WTC11 (cell line): ENCODE measurements around the gene MFAP1.

Experiments used
- CREB1 ChIP-seq: sonication (generic); formaldehyde crosslinking; IDR thresholded peaks from 2 replicates; pipeline ENCODE4 v1.8.0; 2023; ENCODE audit warnings: mild to moderate bottlenecking, missing genetic modification reagents
- NR1H2 ChIP-seq: sonication (generic); formaldehyde crosslinking; IDR thresholded peaks from 2 replicates; pipeline ENCODE4 v1.9.0; 2021; ENCODE audit warnings: mild to moderate bottlenecking, moderate library complexity, missing genetic modification reagents
- ZNF317 ChIP-seq: sonication (generic); formaldehyde crosslinking; IDR thresholded peaks from 2 replicates; pipeline ENCODE4 v1.8.1; 2023; ENCODE audit warnings: low read depth, mild to moderate bottlenecking, moderate library complexity, missing genetic modification reagents, borderline replicate concordance
- TF ChIP-seq, protein P1 (sequence below): sonication (generic); formaldehyde crosslinking; IDR thresholded peaks from 2 replicates; pipeline ENCODE4 v1.8.1; 2022; ENCODE audit warnings: low read depth, missing genetic modification reagents, borderline replicate concordance
- TF ChIP-seq, protein P2 (sequence below): sonication (generic); formaldehyde crosslinking; IDR thresholded peaks from 2 replicates; pipeline ENCODE4 v1.8.0; 2022; ENCODE audit warnings: mild to moderate bottlenecking, missing genetic modification reagents
- TF ChIP-seq, protein P3 (sequence below): sonication (generic); formaldehyde crosslinking; IDR thresholded peaks from 2 replicates; pipeline ENCODE4 v1.8.1; 2023; ENCODE audit warnings: mild to moderate bottlenecking, missing genetic modification reagents, moderate library complexity
- TF ChIP-seq, protein P4 (sequence below): fragments of 200-600 bp; IDR thresholded peaks from 2 replicates; pipeline ENCODE4 v1.8.0; 2022; ENCODE audit warnings: antibody characterized with exemption

DNA sequence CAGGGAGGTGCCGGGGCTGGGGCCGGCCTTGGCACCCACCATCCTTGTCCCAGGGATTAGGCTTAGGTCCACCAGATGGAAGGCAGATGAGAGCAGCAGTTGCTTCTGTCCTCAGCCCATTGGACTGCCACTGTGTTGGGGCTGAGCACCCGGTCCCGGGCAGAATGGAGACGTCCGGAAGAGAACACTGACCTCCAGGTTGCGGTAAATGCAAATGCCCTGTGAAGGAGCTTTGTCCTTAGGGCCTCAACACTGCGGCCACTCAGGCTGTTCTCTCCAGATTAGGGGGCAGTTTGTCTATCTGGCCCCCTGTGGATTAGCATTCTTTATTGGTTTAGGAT lies 24.6 kb downstream of the MFAP1 start, which contains the start of gene SERINC4:
- TF ChIP-seq, protein P1, sequence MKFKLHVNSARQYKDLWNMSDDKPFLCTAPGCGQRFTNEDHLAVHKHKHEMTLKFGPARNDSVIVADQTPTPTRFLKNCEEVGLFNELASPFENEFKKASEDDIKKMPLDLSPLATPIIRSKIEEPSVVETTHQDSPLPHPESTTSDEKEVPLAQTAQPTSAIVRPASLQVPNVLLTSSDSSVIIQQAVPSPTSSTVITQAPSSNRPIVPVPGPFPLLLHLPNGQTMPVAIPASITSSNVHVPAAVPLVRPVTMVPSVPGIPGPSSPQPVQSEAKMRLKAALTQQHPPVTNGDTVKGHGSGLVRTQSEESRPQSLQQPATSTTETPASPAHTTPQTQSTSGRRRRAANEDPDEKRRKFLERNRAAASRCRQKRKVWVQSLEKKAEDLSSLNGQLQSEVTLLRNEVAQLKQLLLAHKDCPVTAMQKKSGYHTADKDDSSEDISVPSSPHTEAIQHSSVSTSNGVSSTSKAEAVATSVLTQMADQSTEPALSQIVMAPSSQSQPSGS (CRISPR knock-in tag), result no peak
- TF ChIP-seq CREB1 (CRISPR knock-in tag), result no peak
- TF ChIP-seq, protein P2, sequence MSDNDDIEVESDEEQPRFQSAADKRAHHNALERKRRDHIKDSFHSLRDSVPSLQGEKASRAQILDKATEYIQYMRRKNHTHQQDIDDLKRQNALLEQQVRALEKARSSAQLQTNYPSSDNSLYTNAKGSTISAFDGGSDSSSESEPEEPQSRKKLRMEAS (CRISPR knock-in tag), result no peak
- TF ChIP-seq, protein P3, sequence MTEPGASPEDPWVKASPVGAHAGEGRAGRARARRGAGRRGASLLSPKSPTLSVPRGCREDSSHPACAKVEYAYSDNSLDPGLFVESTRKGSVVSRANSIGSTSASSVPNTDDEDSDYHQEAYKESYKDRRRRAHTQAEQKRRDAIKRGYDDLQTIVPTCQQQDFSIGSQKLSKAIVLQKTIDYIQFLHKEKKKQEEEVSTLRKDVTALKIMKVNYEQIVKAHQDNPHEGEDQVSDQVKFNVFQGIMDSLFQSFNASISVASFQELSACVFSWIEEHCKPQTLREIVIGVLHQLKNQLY, result no peak
- TF ChIP-seq, protein P4, sequence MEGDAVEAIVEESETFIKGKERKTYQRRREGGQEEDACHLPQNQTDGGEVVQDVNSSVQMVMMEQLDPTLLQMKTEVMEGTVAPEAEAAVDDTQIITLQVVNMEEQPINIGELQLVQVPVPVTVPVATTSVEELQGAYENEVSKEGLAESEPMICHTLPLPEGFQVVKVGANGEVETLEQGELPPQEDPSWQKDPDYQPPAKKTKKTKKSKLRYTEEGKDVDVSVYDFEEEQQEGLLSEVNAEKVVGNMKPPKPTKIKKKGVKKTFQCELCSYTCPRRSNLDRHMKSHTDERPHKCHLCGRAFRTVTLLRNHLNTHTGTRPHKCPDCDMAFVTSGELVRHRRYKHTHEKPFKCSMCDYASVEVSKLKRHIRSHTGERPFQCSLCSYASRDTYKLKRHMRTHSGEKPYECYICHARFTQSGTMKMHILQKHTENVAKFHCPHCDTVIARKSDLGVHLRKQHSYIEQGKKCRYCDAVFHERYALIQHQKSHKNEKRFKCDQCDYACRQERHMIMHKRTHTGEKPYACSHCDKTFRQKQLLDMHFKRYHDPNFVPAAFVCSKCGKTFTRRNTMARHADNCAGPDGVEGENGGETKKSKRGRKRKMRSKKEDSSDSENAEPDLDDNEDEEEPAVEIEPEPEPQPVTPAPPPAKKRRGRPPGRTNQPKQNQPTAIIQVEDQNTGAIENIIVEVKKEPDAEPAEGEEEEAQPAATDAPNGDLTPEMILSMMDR, result no peak
- no peak for TF ChIP-seq NR1H2 (CRISPR knock-in tag)
- TF ChIP-seq ZNF317, result no peak
